Upper lobe of left lung (tissue), 6 donors: ENCODE results near the gene HPS1. TPM values are rescaled to one million over a fixed set of nuclear protein-coding genes. Genes with fewer than 3 reads are reported as not detected.

Source experiments
- ATAC-seq, 2 donors: fragments of 200-7000 bp; cut with Tn5 transposase; one replicate each; pipeline ENCODE4 v1.9.1; 2022; ENCODE audit warnings: mild to moderate bottlenecking in 2 of 2, moderate library complexity in 2 of 2; ENCODE audit not compliant: low FRiP score in 2 of 2
- DNase-seq, 2 donors: peaks; one replicate each; pipeline ENCODE4 v3.0.0-alpha.2; 2019 to 2020
- H3K27ac ChIP-seq, 4 donors: fragments of 200-600 bp; sonication (generic); one replicate each; pipeline ENCODE4 v1.5.1; 2016 to 2019
- H3K27me3 ChIP-seq, 4 donors: fragments of 200-600 bp; sonication (generic); one replicate each; pipeline ENCODE4 v1.5.1; 2017 to 2019
- H3K36me3 ChIP-seq, 4 donors: fragments of 200-600 bp; sonication (generic); one replicate each; pipeline ENCODE4 v1.5.1; 2016 to 2019
- H3K4me1 ChIP-seq, 4 donors: fragments of 200-600 bp; sonication (generic); one replicate each; pipeline ENCODE4 v1.5.1; 2018 to 2019
- H3K4me3 ChIP-seq, 4 donors: fragments of 200-600 bp; sonication (generic); one replicate each; pipeline ENCODE4 v1.5.1; 2017 to 2019; ENCODE audit warnings: mild to moderate bottlenecking in 2 of 4, moderate library complexity in 1 of 4
- H3K9me3 ChIP-seq, 4 donors: fragments of 200-600 bp; sonication (generic); one replicate each; pipeline ENCODE4 v1.5.1; 2018 to 2019
- CTCF ChIP-seq, 6 experiments: fragments of 450-650 bp in 4 of 6; fragments of 200-600 bp in 2 of 6; sonication (generic) in 2 of 6; IDR thresholded peaks; one replicate each; pipeline ENCODE4 v1.5.1; 2016 to 2019; ENCODE audit warnings: antibody characterized with exemption in 6 of 6
- EP300 ChIP-seq, 4 donors: sonication (generic); formaldehyde crosslinking; IDR thresholded peaks; one replicate each; pipeline ENCODE4 v1.5.1; 2017; ENCODE audit warnings: antibody characterized with exemption in 4 of 4, control low read depth in 2 of 4
- POLR2A ChIP-seq, 4 donors: fragments of 450-650 bp; IDR thresholded peaks; one replicate each; pipeline ENCODE4 v1.5.1; 2016 to 2017; ENCODE audit warnings: antibody characterized with exemption in 4 of 4, mild to moderate bottlenecking in 2 of 4
- POLR2AphosphoS5 ChIP-seq, 2 donors: sonication (generic); formaldehyde crosslinking; IDR thresholded peaks; one replicate each; pipeline ENCODE4 v1.5.1; 2017; ENCODE audit warnings: antibody characterized with exemption in 2 of 2
- WGBS, 2 donors: methylation state at CpG; one replicate each; pipeline ENCODE4 v1.1.5; 2017 to 2018; 5-methylcytosine and 5-hydroxymethylcytosine counted together
- total RNA-seq, 6 donors: library from RNA; depleted of rRNA in 4 of 6; stranded (reverse); fragments of >200 nt in 4 of 6; gene quantifications; one replicate each; pipeline versions ENCODE4 v1.1.0 to v1.2.1, GENCODE V29; 2016 to 2021
- donor health status: DM: no; HTN: no; CAD: no; lungs with moderate emphysema.
- donor health status: DM: no; HTN: yes; CAD: no; lungs with severe emphysema.

HPS1 gene
- total RNA-seq, 6 donors from 2014 or later, result 45.8 to 103 (median 87.0) TPM

GRCh38 chr10:98433371-98433770 lies 13.4 kb downstream of the HPS1 start:
- WGBS, 2 donors, result 95 to 97% methylated on average over 1 of the region's 1 CpG

GRCh38 chr10:98432330-98432729 lies 14.4 kb downstream of the HPS1 start:
- Histone ChIP-seq H3K4me1 (no peaks in the 10 kb centered on the region), H3K4me3 (no peak overlapping the region), H3K36me3 (peaks cover 45 to 94% (median 76%) of the 10 kb centered on the region in 4 donors), H3K27me3 (no peaks in the 10 kb centered on the region), H3K9me3 (no peaks in the 10 kb centered on the region), H3K27ac (no peak overlapping the region)
- WGBS, 2 donors, result 98 to 100% methylated on average over 1 of the region's 1 CpG
- ATAC-seq (no peak), DNase-seq (no peak)
- TF ChIP-seq POLR2AphosphoS5 (IDR thresholded peaks at IDR 0.05) (no peak), POLR2A (IDR thresholded peaks at IDR 0.05) (no peak), EP300 (IDR thresholded peaks at IDR 0.05) (no peak), CTCF (IDR thresholded peaks at IDR 0.05) (no peak)

More at GRCh38 chr10:98433371-98433770, 13.4 kb downstream of the HPS1 start:
- Histone ChIP-seq H3K9me3 (no peaks in the 10 kb centered on the region), H3K27me3 (no peaks in the 10 kb centered on the region), H3K4me3 (no peak overlapping the region), H3K4me1 (no peaks in the 10 kb centered on the region), H3K36me3 (peaks cover 45 to 91% (median 67%) of the 10 kb centered on the region in 4 donors), H3K27ac (no peak overlapping the region)
- no peak for TF ChIP-seq POLR2AphosphoS5 (IDR thresholded peaks at IDR 0.05)
- no peak for TF ChIP-seq EP300 (IDR thresholded peaks at IDR 0.05)
- TF ChIP-seq POLR2A (IDR thresholded peaks at IDR 0.05), result no peak
- TF ChIP-seq CTCF (IDR thresholded peaks at IDR 0.05), result no peak
- no peak for DNase-seq
- ATAC-seq, result no peak

GRCh38 chr10:98431016-98431415 lies 15.7 kb downstream of the HPS1 start:
- ATAC-seq (no peak), DNase-seq (no peak)
- TF ChIP-seq CTCF (IDR thresholded peaks at IDR 0.05), result no peak
- TF ChIP-seq EP300 (IDR thresholded peaks at IDR 0.05), result no peak
- no peak for TF ChIP-seq POLR2A (IDR thresholded peaks at IDR 0.05)
- no peak for TF ChIP-seq POLR2AphosphoS5 (IDR thresholded peaks at IDR 0.05)
- Histone ChIP-seq H3K27me3 (no peaks in the 10 kb centered on the region), H3K4me1 (no peaks in the 10 kb centered on the region), H3K9me3 (no peaks in the 10 kb centered on the region), H3K27ac (no peak overlapping the region), H3K36me3 (peaks cover 45 to 96% (median 82%) of the 10 kb centered on the region in 4 donors), H3K4me3 (no peak overlapping the region)
- WGBS, 2 donors, result 79 to 91% methylated on average over 3 to 5 of the region's 8 CpGs

- no peaks in the 10 kb centered on the region for H3K9me3 ChIP-seq
- TF ChIP-seq EP300 (IDR thresholded peaks at IDR 0.05), result no peak
- no peak for TF ChIP-seq CTCF (IDR thresholded peaks at IDR 0.05)
- no peak for TF ChIP-seq POLR2AphosphoS5 (IDR thresholded peaks at IDR 0.05)
- no peak for TF ChIP-seq POLR2A (IDR thresholded peaks at IDR 0.05)
- peaks cover 44 to 95% (median 79%) of the 10 kb centered on the region in 4 donors for H3K36me3 ChIP-seq
- ATAC-seq (no peak), DNase-seq (no peak)
- no peak overlapping the region for H3K4me3 ChIP-seq
- H3K27ac ChIP-seq, result no peak overlapping the region
- WGBS, 2 donors, result 93 to 97% methylated on average over 4 to 8 of the region's 8 CpGs
- H3K27me3 ChIP-seq, result no peaks in the 10 kb centered on the region
- no peaks in the 10 kb centered on the region for H3K4me1 ChIP-seq
These were observed 16.3 kb downstream of the HPS1 start for GRCh38 chr10:98430427-98430826.

- 95 to 97% methylated on average over 16 to 22 of the region's 22 CpGs for WGBS, 2 donors
- no peak for ATAC-seq
- Histone ChIP-seq H3K27ac (no peak overlapping the region), H3K4me3 (no peak overlapping the region), H3K27me3 (no peaks in the 10 kb centered on the region), H3K36me3 (peaks cover 34 to 95% (median 78%) of the 10 kb centered on the region in 4 donors), H3K4me1 (no peaks in the 10 kb centered on the region), H3K9me3 (no peaks in the 10 kb centered on the region)
- TF ChIP-seq POLR2A (IDR thresholded peaks at IDR 0.05) (no peak), POLR2AphosphoS5 (IDR thresholded peaks at IDR 0.05) (no peak)
- DNase-seq, result no peak
These were observed 17.2 kb downstream of the HPS1 start for GRCh38 chr10:98429320-98430072.
